Forelimb muscle (tissue), 1 donor: ENCODE measurements around the gene ERFL. TPM values are rescaled to one million over a fixed set of nuclear protein-coding genes. Genes with fewer than 3 reads are reported as not detected.

ENCODE experiments used
- DNase-seq: peaks from one replicate; pipeline ENCODE4 v3.0.0-alpha.2; 2013; ENCODE audit warnings: low read depth
- polyA plus RNA-seq: library from polyadenylated mRNA; unstranded; fragments of 120-200 nt; gene quantifications from one replicate; pipeline ENCODE4 v1.2.1, GENCODE V29; 2013; ENCODE audit not compliant: insufficient read length

ERFL gene
- polyA plus RNA-seq, 1 donor: 0.11 TPM

GRCh38 chr19:41897820-41898219 lies 30.4 kb downstream of the ERFL start:
- DNase-seq: no peak

GRCh38 chr19:41897181-41897580 lies 31.1 kb downstream of the ERFL start:
- DNase-seq: no peak

GRCh38 chr19:41896581-41896942 lies 31.7 kb downstream of the ERFL start:
- DNase-seq: no peak

GRCh38 chr19:41895745-41896580 lies 32.3 kb downstream of the ERFL start:
- no peak for DNase-seq

GRCh38 chr19:41894350-41894749 lies 33.9 kb downstream of the ERFL start:
- DNase-seq: no peak

- DNase-seq: no peak
Observed at GRCh38 chr19:41893899-41894298, 34.4 kb downstream of the ERFL start.

- no peak for DNase-seq
Observed at GRCh38 chr19:41892173-41892902, 35.9 kb downstream of the ERFL start.

GRCh38 chr19:41890936-41891335 lies 37.3 kb downstream of the ERFL start:
- DNase-seq: no peak

- DNase-seq: no peak
Observed at GRCh38 chr19:41889896-41890295, 38.4 kb downstream of the ERFL start.

- no peak for DNase-seq
Observed at GRCh38 chr19:41888926-41889325, 39.3 kb downstream of the ERFL start.

GRCh38 chr19:41887711-41888382 lies 40.4 kb downstream of the ERFL start:
- DNase-seq: no peak

- DNase-seq: no peak
Observed at GRCh38 chr19:41886761-41887710, 41.2 kb downstream of the ERFL start.

GRCh38 chr19:41883821-41884733 lies 44.2 kb downstream of the ERFL start:
- peak; percentile 86 for DNase-seq

- no peak for DNase-seq
Observed at GRCh38 chr19:41883463-41883820, 44.8 kb downstream of the ERFL start.

GRCh38 chr19:41882568-41883462 lies 45.4 kb downstream of the ERFL start, which contains the start of gene ARHGEF1:
Gene ARHGEF1 (plus strand): TSS chr19:41883184. CDS start chr19:41888083, 4,899 bp downstream.
- no peak for DNase-seq

GRCh38 chr19:41880329-41880708 lies 47.9 kb downstream of the ERFL start:
- no peak for DNase-seq

GRCh38 chr19:41879670-41880328 lies 48.5 kb downstream of the ERFL start:
- no peak for DNase-seq

- DNase-seq: no peak
Observed at GRCh38 chr19:41879080-41879479, 49.2 kb downstream of the ERFL start.
